ENCODE measurements around the gene GRID1.
A peak's percentile ranks its signal among the peaks of the same experiment; 100 is the strongest.
"Not testable (repeated sequence)": the region's sequence is repeated elsewhere in the genome, so short reads cannot be mapped to it uniquely, and the experiment has no call there.

GRID1 gene

DNA sequence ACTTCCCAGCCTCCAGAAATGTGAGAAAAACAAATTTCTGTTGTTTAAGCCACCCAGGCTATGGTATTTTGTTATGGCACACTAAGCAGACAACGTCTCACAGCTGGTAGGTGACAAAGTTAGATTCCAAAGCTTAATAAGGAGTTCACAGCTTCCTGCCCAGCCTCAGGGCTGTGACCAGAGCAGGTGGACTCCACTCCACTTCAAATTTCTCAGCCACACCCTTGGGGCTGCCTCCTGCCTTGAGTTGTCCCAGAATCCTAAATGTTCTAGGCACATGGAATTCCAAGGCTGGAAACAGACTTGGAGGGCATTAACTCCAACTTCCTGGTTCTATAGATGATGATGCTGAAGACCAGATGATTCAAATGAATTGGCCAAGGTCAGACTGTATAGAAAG, 310.7 kb downstream of the GRID1 start:
- ATAC-seq: no peak

DNA sequence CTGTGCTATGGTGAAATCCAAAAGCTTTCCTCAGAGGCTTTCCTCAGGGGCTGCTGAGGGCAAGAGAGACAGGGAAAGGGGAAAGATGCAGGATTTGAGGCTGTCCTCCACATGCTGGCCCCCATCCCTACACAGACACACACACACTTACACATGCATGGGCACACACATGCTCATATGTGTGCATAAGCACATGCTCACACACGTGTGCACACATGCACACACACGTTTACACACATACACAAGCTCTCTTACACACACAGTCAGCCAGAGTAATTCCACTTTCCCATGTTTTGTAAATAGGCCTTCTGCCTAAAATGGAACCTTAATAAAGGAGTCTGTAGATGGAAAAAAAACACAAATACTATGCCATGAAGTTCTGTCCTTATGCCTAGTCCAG, 312.9 kb downstream of the GRID1 start:
- ATAC-seq: no peak

DNA sequence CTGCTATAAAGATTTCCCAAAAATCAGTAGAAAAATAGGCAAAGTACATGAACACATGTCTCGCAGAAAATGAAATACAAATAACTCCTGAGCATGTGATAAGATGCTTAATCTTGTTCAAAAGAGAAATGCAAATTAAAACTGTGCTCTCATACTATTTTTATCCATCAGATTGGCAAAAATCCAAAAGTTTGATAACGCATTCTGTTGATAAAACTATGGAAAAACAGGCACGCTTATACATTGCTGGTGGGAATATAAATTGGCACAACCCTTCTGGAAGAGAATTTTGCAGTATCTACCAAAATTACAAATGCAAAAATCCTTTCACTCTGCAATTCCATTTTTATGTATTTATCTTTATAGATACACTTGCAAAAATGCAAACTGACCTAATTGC, 315.0 kb downstream of the GRID1 start:
- no peak for ATAC-seq

GRCh38 chr10:86049442-86049841, 317.2 kb downstream of the GRID1 start:
- ATAC-seq: no peak

GRCh38 chr10:86048973-86049372, 317.6 kb downstream of the GRID1 start:
- ATAC-seq: no peak

DNA sequence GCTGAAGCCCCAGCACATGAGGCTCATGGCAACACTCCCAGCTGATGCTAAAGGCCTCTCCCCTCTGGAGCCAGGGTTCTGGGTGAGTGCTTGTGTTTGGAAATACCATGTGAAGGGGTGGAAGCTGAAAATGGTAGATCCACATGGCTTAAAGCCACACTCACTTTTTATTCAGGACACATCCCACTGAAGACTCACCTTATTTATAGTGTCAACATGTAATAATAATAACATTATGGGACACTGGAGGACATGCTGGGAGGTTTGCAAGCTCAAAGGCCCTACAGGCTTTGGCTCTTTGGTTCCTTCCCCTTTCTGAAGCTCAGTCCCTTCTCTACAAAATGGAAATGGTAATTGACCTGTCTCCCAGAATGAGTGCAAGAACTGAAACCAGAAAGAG, 318.0 kb downstream of the GRID1 start:
- no peak for ATAC-seq

DNA sequence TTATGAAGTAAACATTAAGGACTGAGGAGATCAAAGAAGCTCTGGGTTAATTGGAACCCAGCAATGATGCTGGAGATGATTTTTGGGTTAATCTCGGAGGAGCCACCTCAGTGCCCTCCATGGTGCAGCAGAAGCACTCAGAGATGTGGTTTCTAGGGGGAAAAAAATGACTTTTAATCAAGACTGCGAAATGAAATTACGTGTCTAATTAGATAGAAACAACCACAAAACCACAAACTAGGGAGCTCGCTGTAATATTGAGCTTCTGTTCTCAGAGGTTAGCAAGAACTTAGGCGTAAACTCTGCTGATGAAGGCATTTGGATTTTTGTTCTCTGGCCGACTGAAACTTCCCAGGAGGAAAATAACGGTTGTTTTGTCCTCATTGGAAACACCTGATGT, 319.0 kb downstream of the GRID1 start:
- peak; percentile 82 to 83 for ATAC-seq

- peak; percentile 59 to 67 for ATAC-seq
Measured at GRCh38 chr10:86046845-86047460, 319.6 kb downstream of the GRID1 start.

DNA sequence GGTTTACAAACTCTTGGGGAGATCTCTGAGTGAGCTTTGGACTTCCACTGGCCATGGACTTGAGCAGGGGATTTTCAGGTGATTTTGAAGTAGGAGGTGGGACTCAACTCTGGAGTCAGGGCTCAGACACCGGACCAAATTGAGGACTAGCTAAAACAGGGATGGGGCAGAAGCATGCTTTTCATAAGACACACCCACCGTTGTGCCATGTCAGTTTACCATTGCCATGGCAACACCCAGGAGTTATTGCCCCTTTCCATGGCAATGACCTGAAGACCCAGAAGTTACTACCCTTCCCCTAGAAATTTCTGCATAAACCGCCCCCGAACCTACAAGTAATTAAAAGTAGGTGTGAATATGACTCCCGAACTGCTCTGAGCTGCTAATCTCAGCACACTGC, 320.7 kb downstream of the GRID1 start:
- no peak for ATAC-seq

GRCh38 chr10:86044029-86044428, 322.6 kb downstream of the GRID1 start:
- no peak for ATAC-seq

DNA sequence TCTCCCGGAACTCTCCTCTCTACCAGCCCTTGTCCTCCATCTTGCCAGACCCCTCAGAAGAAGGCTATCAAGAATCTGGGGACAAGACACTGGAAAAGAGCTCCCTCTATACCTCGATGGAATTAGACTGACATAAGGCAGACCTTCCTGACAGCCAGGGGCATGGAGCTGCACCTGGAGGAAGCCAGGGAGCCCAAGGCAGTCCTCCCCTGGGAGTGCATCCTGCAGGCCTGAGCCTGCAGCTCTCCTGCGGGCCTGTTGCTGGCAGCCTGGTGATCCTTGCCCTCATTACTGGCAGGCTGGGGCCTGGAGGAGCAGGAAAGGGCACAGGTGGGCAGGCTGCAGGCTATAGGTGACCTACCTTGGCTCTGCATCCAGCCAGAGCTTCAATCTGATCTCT, 323.4 kb downstream of the GRID1 start:
- no peak for ATAC-seq

DNA sequence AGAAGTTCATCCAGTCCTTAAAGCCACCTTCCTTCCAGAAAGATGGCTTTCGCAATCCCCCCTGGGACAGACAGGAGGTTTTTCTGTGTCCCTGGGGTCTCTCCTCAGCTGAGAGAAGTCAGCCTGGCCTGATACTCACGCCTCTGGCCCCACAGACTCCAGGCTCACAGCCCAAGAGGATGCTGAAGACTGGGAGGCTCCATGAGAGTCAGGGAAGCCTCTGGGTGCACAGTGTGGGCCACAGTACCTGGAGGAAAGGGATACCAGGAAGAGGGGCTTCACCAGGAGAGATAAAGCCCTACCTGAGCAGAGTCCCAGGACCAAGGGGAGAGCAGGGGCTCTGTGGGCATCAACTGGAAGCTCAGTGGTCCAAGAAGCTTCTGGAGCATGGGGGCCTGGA, 324.4 kb downstream of the GRID1 start:
- ATAC-seq: no peak

GRCh38 chr10:86041116-86041515, 325.5 kb downstream of the GRID1 start:
- no peak for ATAC-seq

GRCh38 chr10:86038371-86038770, 328.2 kb downstream of the GRID1 start:
- ATAC-seq: no peak

DNA sequence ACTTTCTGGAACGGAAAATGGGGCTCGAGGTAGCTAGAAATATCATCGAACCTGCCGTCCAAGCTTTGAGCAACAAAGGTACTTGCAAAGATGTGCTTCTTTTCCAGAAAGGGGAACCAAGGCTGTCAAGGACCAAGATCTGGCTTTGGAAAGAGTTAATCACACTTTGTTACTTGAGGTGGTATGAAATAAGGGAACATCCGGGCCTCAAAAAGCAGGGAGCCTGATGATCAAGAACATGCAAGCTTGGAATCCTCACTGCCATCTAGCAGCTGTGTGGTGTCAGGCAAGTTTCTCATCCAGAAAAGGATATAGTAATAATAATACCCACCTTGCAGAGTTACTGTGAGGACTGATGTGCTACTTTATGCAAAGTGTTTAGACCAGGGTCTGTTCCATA, 329.5 kb downstream of the GRID1 start:
- no peak for ATAC-seq

DNA sequence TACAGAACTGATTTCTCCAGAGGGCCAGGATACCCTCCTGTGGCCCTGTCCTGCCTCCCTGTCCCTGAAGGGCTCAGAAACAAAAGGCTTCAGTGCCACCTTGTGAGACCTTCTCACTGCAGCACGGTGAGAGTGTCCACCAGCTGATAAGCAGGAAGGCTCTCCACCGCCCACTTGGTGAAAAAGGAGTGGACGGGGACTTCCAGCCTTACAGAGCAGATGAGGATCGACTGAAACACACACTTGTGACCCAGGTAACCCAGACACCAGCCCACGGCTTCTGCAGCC, 330.1 kb downstream of the GRID1 start:
- no peak for ATAC-seq

- no peak for ATAC-seq
Measured at GRCh38 chr10:86035791-86036543, 330.6 kb downstream of the GRID1 start.

DNA sequence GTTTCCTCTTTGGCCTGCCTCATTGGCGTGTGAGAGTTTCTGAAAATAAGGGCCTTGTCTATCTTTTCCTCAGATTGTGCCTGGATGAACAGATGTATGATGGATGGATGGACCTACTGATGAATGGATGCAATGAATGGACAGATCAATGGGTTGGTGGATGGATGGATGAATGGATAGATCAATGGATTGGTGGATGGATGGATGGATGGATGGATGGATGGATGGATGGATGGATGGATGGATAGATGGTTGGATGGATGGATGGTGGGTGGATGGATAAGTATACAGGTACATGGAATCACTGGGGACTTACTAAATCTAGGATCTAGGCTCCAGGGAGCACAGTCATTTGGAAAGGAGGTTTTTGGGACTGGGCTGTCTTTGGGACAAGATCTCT, 331.9 kb downstream of the GRID1 start:
- no peak for ATAC-seq

- no peak for ATAC-seq
Measured at GRCh38 chr10:86033581-86033980, 333.0 kb downstream of the GRID1 start.

DNA sequence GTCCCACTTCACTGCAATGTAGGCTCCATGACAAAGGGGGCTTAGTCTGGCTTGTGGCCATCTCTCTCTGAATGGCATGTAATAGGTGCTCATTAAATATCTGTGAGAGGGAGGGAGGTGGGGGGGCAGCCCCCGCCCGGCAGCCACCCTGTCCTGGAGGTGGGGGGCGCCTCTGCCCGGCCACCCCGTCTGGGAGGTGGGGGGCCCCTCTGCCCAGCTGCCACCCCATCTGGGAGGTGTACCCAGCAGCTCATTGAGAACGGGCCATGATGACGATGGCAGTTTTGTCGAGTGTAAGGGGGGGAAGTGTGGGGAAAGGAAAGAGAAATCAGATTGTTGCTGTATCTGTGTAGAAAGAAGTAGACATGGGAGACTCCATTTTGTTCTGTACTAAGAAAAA, 334.5 kb downstream of the GRID1 start:
- ATAC-seq: not testable (repeated sequence)

GRCh38 chr10:86030312-86030711, 336.3 kb downstream of the GRID1 start:
- no peak for ATAC-seq

DNA sequence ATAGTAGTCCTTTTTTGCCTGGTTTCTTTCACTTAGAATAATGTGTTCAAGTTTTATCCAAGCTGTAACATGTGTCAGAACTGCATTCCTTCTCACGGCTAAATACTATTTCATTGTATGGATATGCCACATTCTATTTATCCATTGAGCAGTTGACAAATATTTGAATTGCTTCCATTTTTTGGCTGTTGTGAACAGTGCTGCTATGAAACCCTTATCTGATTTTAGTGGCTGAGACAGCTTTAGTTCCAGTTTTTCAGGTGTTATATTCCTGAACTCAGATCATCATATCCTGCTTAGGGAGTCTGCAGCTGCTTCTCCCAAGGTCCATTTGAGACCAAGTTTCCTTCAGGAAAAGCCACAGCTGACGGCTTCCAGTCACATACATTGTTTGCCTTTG, 339.2 kb downstream of the GRID1 start:
- no peak for ATAC-seq

GRCh38 chr10:86025509-86025908, 341.1 kb downstream of the GRID1 start:
- ATAC-seq: no peak

DNA sequence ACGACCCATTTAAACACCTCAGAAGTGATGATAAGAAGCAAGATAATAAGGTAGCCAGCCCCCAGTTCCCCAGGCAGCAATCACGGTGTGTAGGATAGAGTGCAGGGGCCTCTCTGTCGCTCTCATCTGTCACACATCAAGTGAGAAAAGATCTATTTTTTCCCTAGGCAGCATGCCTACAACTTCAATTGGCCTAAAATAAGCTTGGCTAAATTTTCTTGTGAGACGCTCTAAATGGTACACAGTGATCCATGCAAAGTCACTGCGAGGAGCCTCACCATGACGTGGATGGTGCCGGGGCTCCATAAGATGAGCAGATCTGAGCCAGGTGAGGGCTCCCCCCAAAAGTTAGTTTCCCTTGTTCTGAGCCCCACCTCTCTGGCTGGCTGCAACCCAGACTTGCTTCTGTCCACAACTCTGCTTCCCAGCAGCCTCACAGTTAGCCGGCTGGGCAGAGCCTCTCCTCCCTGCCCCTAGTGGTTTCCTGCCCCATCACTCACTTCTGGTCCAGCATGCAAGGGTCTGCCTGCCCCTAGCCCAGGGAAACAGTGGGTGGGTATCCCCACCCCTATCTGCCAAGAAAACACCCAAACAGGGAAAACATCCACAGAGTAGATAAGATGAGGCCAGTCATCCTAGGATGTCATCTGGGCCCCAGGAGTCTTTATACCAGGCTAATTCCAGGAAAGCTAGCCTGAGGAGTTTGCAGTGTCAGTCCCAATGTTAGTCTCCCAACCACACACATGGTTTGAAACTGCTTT, 342.1 kb downstream of the GRID1 start:
- ATAC-seq: no peak

All from activated CD4-positive, CD25-positive, alpha-beta regulatory T cell treated with anti-CD3 and anti-CD28 coated beads, Interleukin-2, amount 50 U/mL, for 24 hours (primary cell).